HepG2 (cell line): ENCODE results near the gene UNC5CL. TPM values are rescaled to one million over a fixed set of nuclear protein-coding genes. Genes with fewer than 3 reads are reported as not detected.

ENCODE experiments used
- CBX2 ChIP-seq, 2 experiments: fragments of 200-600 bp in 1 of 2; sonication (generic); formaldehyde crosslinking in 1 of 2; IDR thresholded peaks; 2 replicates each; pipeline versions ENCODE4 v1.7.0 to v1.8.1; 2018 to 2022; ENCODE audit warnings: low read depth in 2 of 2, low read length in 1 of 2, mild to moderate bottlenecking in 1 of 2, missing genetic modification reagents in 1 of 2
- CHD4 ChIP-seq: fragments of 200-600 bp; sonication (generic); IDR thresholded peaks from 2 replicates; pipeline ENCODE4 v1.7.0; 2017; ENCODE audit warnings: mild to moderate bottlenecking, low read length, borderline replicate concordance
- FOXK2 ChIP-seq: fragments of 450-650 bp; IDR thresholded peaks from 2 replicates; pipeline ENCODE4 v1.6.1; 2016
- HDAC6 ChIP-seq: fragments of 200-600 bp; sonication (generic); IDR thresholded peaks from 2 replicates; pipeline ENCODE4 v1.7.0; 2017; ENCODE audit warnings: mild to moderate bottlenecking, antibody characterized with exemption, low read length, low read depth
- HNRNPL ChIP-seq: fragments of 200-400 bp; formaldehyde crosslinking; IDR thresholded peaks from 2 replicates; pipeline ENCODE4 v1.6.1; 2017; ENCODE audit warnings: mild to moderate bottlenecking, low read depth, low read length
- MZF1 ChIP-seq: sonication (generic); formaldehyde crosslinking; IDR thresholded peaks from 2 replicates; pipeline ENCODE4 v1.8.1; 2023; ENCODE audit warnings: mild to moderate bottlenecking, missing genetic modification reagents, borderline replicate concordance
- NCOR1 ChIP-seq: fragments of 200-600 bp; sonication (generic); IDR thresholded peaks from 2 replicates; pipeline ENCODE4 v1.7.0; 2017; ENCODE audit warnings: antibody characterized with exemption, low read length, borderline replicate concordance
- PAWR ChIP-seq: sonication (generic); formaldehyde crosslinking; IDR thresholded peaks from 2 replicates; pipeline ENCODE4 v1.4.0; 2020; ENCODE audit warnings: missing genetic modification reagents, mild to moderate bottlenecking, borderline replicate concordance
- RXRB ChIP-seq: IDR thresholded peaks from 2 replicates; pipeline ENCODE4 v1.6.1; 2016; ENCODE audit warnings: borderline replicate concordance, missing genetic modification reagents, missing compliant biosample characterization
- ZNF44 ChIP-seq: sonication (generic); formaldehyde crosslinking; IDR thresholded peaks from 2 replicates; pipeline ENCODE4 v1.5.1; 2020; ENCODE audit warnings: mild to moderate bottlenecking, missing genetic modification reagents
- polyA plus RNA-seq, 8 experiments: library from polyadenylated mRNA; depleted of rRNA in 3 of 8; stranded (reverse) in 7 of 8; unstranded in 1 of 8; fragments of >200 nt; fragmentation: Illumina TruSeq in 4 of 8; extraction: Trizol in 4 of 8; gene quantifications; 2 replicates each; pipeline versions ENCODE4 v1.2.1 to v1.2.3, GENCODE V29; 2011 to 2016; ENCODE audit warnings: low read depth in 4 of 8, missing spikeins in 1 of 8, mixed read lengths in 1 of 8; ENCODE audit not compliant: insufficient read depth in 1 of 8
- total RNA-seq, 5 experiments: library from RNA; depleted of rRNA; stranded (reverse); fragments of >200 nt; fragmentation: Illumina TruSeq; extraction: Trizol; gene quantifications; 2 replicates each; pipeline ENCODE4 v1.2.3, GENCODE V29; 2016; ENCODE audit warnings: low read depth in 1 of 5
- TF ChIP-seq, protein P1 (sequence below): sonication (generic); formaldehyde crosslinking; IDR thresholded peaks from 2 replicates; pipeline ENCODE4 v1.9.0; 2021; ENCODE audit warnings: missing genetic modification reagents, mild to moderate bottlenecking, borderline replicate concordance
- TF ChIP-seq, protein P2 (sequence below): IDR thresholded peaks from 2 replicates; pipeline ENCODE4 v1.6.1; 2016; ENCODE audit warnings: low read depth, borderline replicate concordance
- TF ChIP-seq, protein P3 (sequence below): sonication (generic); formaldehyde crosslinking; IDR thresholded peaks from 2 replicates; pipeline ENCODE4 v1.5.1; 2020; ENCODE audit warnings: mild to moderate bottlenecking, missing genetic modification reagents, moderate library complexity
- TF ChIP-seq, protein P4 (sequence below): sonication (generic); formaldehyde crosslinking; IDR thresholded peaks from 2 replicates; pipeline ENCODE4 v1.4.0; 2020; ENCODE audit warnings: missing genetic modification reagents, borderline replicate concordance

UNC5CL gene
- total and polyA plus RNA-seq, 2 of the 13 experiments (the other 11 are each of a cell fraction or from before 2014, with no cell fraction given), result 2.4 to 2.5 TPM

DNA sequence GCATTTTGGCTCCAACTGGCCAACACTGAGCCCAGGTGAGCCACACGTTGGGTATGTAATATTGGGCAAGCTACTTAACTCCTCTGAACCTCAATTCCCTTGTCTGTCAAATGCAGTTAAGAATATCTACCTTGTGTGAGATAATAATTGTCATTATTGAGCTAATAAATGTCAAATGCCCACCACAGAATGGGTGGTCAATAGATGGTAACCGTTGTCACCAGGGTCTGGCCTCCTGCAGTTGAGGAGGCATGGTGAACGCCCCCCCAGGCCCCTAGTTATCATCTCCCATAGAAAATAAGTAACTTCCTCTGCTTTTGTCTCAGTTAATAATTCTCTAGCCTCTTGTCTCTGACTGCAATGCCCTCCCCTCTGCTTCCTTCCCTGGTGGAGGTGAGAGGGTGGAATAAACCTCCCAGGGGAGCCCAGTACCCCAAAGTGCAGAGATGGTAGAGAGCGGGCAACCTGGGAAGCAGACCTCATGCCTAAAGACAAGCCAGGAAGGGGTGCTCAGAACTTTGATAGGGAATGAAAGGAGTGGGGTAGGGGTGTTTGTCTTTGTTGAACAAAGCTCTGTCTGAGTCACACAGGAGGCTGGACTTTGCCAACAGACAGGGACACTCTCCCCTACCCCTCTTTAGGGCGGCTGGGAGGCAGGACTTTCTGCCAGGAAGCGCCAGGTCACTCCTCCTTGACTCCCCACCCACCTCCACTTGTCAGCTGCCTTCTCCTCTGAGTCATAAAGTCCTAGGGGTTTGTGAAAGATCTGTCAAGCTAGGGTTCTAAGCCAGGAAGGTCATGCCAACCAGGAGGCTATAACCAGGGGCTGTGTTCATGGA lies 1.3 kb upstream of the UNC5CL start (continued):
- TF ChIP-seq, protein P1, sequence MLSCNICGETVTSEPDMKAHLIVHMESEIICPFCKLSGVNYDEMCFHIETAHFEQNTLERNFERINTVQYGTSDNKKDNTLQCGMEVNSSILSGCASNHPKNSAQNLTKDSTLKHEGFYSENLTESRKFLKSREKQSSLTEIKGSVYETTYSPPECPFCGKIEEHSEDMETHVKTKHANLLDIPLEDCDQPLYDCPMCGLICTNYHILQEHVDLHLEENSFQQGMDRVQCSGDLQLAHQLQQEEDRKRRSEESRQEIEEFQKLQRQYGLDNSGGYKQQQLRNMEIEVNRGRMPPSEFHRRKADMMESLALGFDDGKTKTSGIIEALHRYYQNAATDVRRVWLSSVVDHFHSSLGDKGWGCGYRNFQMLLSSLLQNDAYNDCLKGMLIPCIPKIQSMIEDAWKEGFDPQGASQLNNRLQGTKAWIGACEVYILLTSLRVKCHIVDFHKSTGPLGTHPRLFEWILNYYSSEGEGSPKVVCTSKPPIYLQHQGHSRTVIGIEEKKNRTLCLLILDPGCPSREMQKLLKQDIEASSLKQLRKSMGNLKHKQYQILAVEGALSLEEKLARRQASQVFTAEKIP, result no peak
- TF ChIP-seq NCOR1, result peak; percentile 82; the same call in 1 of the 2 replicates
- TF ChIP-seq, protein P2, sequence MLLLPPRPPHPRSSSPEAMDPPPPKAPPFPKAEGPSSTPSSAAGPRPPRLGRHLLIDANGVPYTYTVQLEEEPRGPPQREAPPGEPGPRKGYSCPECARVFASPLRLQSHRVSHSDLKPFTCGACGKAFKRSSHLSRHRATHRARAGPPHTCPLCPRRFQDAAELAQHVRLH, result peak; percentile 78; the same call in 1 of the 2 replicates
- no peak for TF ChIP-seq CBX2 (IDR thresholded peaks at IDR 0.05; ENCODE audit: low read depth, low read length)
- TF ChIP-seq CBX2 (CRISPR knock-in tag; IDR thresholded peaks at IDR 0.05; ENCODE audit: low read depth), result no peak
- TF ChIP-seq, protein P3, sequence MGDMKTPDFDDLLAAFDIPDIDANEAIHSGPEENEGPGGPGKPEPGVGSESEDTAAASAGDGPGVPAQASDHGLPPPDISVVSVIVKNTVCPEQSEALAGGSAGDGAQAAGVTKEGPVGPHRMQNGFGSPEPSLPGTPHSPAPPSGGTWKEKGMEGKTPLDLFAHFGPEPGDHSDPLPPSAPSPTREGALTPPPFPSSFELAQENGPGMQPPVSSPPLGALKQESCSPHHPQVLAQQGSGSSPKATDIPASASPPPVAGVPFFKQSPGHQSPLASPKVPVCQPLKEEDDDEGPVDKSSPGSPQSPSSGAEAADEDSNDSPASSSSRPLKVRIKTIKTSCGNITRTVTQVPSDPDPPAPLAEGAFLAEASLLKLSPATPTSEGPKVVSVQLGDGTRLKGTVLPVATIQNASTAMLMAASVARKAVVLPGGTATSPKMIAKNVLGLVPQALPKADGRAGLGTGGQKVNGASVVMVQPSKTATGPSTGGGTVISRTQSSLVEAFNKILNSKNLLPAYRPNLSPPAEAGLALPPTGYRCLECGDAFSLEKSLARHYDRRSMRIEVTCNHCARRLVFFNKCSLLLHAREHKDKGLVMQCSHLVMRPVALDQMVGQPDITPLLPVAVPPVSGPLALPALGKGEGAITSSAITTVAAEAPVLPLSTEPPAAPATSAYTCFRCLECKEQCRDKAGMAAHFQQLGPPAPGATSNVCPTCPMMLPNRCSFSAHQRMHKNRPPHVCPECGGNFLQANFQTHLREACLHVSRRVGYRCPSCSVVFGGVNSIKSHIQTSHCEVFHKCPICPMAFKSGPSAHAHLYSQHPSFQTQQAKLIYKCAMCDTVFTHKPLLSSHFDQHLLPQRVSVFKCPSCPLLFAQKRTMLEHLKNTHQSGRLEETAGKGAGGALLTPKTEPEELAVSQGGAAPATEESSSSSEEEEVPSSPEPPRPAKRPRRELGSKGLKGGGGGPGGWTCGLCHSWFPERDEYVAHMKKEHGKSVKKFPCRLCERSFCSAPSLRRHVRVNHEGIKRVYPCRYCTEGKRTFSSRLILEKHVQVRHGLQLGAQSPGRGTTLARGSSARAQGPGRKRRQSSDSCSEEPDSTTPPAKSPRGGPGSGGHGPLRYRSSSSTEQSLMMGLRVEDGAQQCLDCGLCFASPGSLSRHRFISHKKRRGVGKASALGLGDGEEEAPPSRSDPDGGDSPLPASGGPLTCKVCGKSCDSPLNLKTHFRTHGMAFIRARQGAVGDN, result peak; percentile 60
- peak; percentile 74; the same call in 1 of the 2 replicates for TF ChIP-seq CHD4
- TF ChIP-seq MZF1 (CRISPR knock-in tag), result no peak
- TF ChIP-seq HDAC6, result no peak
- peak; percentile 75; the same call in 1 of the 2 replicates for TF ChIP-seq RXRB (CRISPR knock-in tag)
- TF ChIP-seq, protein P4, sequence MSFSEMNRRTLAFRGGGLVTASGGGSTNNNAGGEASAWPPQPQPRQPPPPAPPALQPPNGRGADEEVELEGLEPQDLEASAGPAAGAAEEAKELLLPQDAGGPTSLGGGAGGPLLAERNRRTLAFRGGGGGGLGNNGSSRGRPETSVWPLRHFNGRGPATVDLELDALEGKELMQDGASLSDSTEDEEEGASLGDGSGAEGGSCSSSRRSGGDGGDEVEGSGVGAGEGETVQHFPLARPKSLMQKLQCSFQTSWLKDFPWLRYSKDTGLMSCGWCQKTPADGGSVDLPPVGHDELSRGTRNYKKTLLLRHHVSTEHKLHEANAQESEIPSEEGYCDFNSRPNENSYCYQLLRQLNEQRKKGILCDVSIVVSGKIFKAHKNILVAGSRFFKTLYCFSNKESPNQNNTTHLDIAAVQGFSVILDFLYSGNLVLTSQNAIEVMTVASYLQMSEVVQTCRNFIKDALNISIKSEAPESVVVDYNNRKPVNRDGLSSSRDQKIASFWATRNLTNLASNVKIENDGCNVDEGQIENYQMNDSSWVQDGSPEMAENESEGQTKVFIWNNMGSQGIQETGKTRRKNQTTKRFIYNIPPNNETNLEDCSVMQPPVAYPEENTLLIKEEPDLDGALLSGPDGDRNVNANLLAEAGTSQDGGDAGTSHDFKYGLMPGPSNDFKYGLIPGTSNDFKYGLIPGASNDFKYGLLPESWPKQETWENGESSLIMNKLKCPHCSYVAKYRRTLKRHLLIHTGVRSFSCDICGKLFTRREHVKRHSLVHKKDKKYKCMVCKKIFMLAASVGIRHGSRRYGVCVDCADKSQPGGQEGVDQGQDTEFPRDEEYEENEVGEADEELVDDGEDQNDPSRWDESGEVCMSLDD (CRISPR knock-in tag), result peak; percentile 95
- no peak for TF ChIP-seq ZNF44 (CRISPR knock-in tag)
- peak; percentile 72; the same call in 1 of the 2 replicates for TF ChIP-seq HNRNPL
- no peak for TF ChIP-seq PAWR (CRISPR knock-in tag)
- no peak for TF ChIP-seq FOXK2
